ENCODE results near the gene POLR3C. TPM values are rescaled to one million over a fixed set of nuclear protein-coding genes. Genes with fewer than 3 reads are reported as not detected.

Gene POLR3C
- total and polyA plus RNA-seq, 10 of the 15 experiments (the other 5 are each of a cell fraction or from before 2014, with no cell fraction given): 13.0 to 44.8 (median 34.8) TPM

GRCh38 chr1:145877923-145878486, 54.0 kb downstream of the POLR3C start (continued):
- no peak for TF ChIP-seq EP300 (IDR thresholded peaks at IDR 0.05; ENCODE audit: borderline replicate concordance in 1 of 2, control insufficient read depth in 1 of 2, low read depth in 2 of 2, low read length in 2 of 2)

GRCh38 chr1:145878724-145879123, 54.7 kb downstream of the POLR3C start:
- CTCF ChIA-PET: interaction anchor here (1.4 to 1.6 kb wide), 2 partner anchors 30 to 154 kb away, joined by 3 to 4 read pairs; no protein-coding TSS in a partner anchor
- no peaks in the 10 kb centered on the region for H3K4me1 ChIP-seq (ENCODE audit: control insufficient read depth, insufficient read depth, low read length)
- H3K4me3 ChIP-seq: no peak overlapping the region
- H3K27me3 ChIP-seq (replicated peaks in 1 of 2; ENCODE audit: control insufficient read depth in 2 of 2, insufficient read depth in 2 of 2, low read length in 1 of 2): peaks cover 0 to under 1% of the 10 kb centered on the region in 2 experiments; a peak in 2 of 4 replicates
- POLR2A ChIA-PET: no interaction called here
- H2AFZ ChIP-seq (ENCODE audit: control insufficient read depth, low read depth, low read length): no peak overlapping the region
- ATAC-seq: no peak
- RAD21 ChIA-PET (ENCODE audit: unreplicated experiment): no interaction called here
- BruUV-seq (replicated peaks): no TSS peak
- no peaks in the 10 kb centered on the region for H3K36me3 ChIP-seq (ENCODE audit: control insufficient read depth in 2 of 2, insufficient read depth in 2 of 2, low read length in 1 of 2)
- TF ChIP-seq CHD4 (IDR thresholded peaks at IDR 0.05) (no peak), ZNF592 (IDR thresholded peaks at IDR 0.05) (no peak), ZZZ3 (IDR thresholded peaks at IDR 0.05; ENCODE audit: control insufficient read depth, insufficient read length, low read depth) (no peak), RUNX3 (IDR thresholded peaks at IDR 0.05; ENCODE audit: low read length) (no peak), CBFB (IDR thresholded peaks at IDR 0.05; ENCODE audit: low read depth) (no peak), CEBPZ (IDR thresholded peaks at IDR 0.05; ENCODE audit: low read depth, low read length) (no peak), HCFC1 (IDR thresholded peaks at IDR 0.05; ENCODE audit: low read length) (no peak), TARDBP (IDR thresholded peaks at IDR 0.05; ENCODE audit: borderline replicate concordance) (no peak)
- H3K27ac ChIP-seq (ENCODE audit: control insufficient read depth, insufficient read depth): no peak overlapping the region
- no peak for FAIRE-seq
- H3K9me3 ChIP-seq (replicated peaks; ENCODE audit: control insufficient read depth, insufficient read depth, low read length): no peaks in the 10 kb centered on the region
- in situ Hi-C loops (cut with MboI): no loop called here
- no peaks in the 10 kb centered on the region for H3K79me2 ChIP-seq (ENCODE audit: control insufficient read depth, insufficient read depth, low read length)
- H3K9ac ChIP-seq (ENCODE audit: control insufficient read depth, insufficient read depth, low read length): no peak overlapping the region
- no peak overlapping the region for H3K4me2 ChIP-seq (ENCODE audit: control insufficient read depth, insufficient read depth)
- H4K20me1 ChIP-seq (ENCODE audit: control insufficient read depth, insufficient read depth): no peaks in the 10 kb centered on the region
- DNase-seq (ENCODE audit: low read depth, low spot score): no peak
- intact Hi-C loops (cut with micrococcal nuclease; ENCODE audit: unreplicated experiment): no loop called here
- SMC1A ChIA-PET (ENCODE audit: uncharacterized antibody, unreplicated experiment): interaction anchor here (0.9 to 2.4 kb wide), 3 partner anchors 19 to 158 kb away, joined by 3 to 17 read pairs (median 4); partner anchors contain the start of gene PIAS3
- 78% methylated on average over 2 of the region's 2 CpGs for WGBS (ENCODE audit: insufficient coverage, insufficient replicate concordance, low lambda C conversion rate, missing lambda C conversion rate)

Data from GM12878 (cell line).